Tibial artery (tissue), 4 donors: Measurements from ENCODE around the gene ADAM12.

Experiments used
- DNase-seq, 2 donors: peaks; one replicate each; pipeline ENCODE4 v3.0.0-alpha.2; 2019
- H3K27ac ChIP-seq, 2 donors: fragments of 200-600 bp; sonication (generic) in 1 of 2; 1 replicate in 1 of 2; 2 replicates in 1 of 2; pipeline ENCODE4 v1.5.1; 2018 to 2019; ENCODE audit warnings: mild to moderate bottlenecking in 1 of 2
- H3K27me3 ChIP-seq, 2 donors: fragments of 200-600 bp; sonication (generic) in 1 of 2; one replicate each; pipeline versions ENCODE4 v1.5.1 to v1.6.0; 2016 to 2019
- H3K36me3 ChIP-seq, 3 donors: fragments of 200-600 bp; sonication (generic) in 2 of 3; one replicate each; pipeline ENCODE4 v1.5.1; 2016 to 2019; ENCODE audit warnings: mild to moderate bottlenecking in 2 of 3
- H3K4me1 ChIP-seq, 4 donors: fragments of 200-600 bp; sonication (generic) in 2 of 4; 1 replicate in 3 of 4; 2 replicates in 1 of 4; pipeline ENCODE4 v1.5.1; 2016 to 2019
- H3K4me3 ChIP-seq, 2 donors: fragments of 200-600 bp; sonication (generic) in 1 of 2; 1 replicate in 1 of 2; 2 replicates in 1 of 2; pipeline ENCODE4 v1.5.1; 2018 to 2019; ENCODE audit warnings: mild to moderate bottlenecking in 2 of 2
- H3K9me3 ChIP-seq, 3 donors: fragments of 200-600 bp; sonication (generic) in 1 of 3; one replicate each; pipeline ENCODE4 v1.5.1; 2016 to 2019
- intact Hi-C: fragments of 100-400 bp; cut with DNase I; formaldehyde crosslinking; loops from one replicate; pipeline ENCODE4 v1.15.0; 2023; ENCODE audit warnings: low total_unique reads
- TF ChIP-seq, protein P1 (sequence below), 2 experiments: fragments of 200-600 bp in 1 of 2; fragments of 450-650 bp in 1 of 2; IDR thresholded peaks; one replicate each; pipeline ENCODE4 v1.5.1; 2017 to 2019; ENCODE audit warnings: antibody characterized with exemption in 2 of 2, mild to moderate bottlenecking in 1 of 2, moderate library complexity in 1 of 2

ADAM12 gene

DNA sequence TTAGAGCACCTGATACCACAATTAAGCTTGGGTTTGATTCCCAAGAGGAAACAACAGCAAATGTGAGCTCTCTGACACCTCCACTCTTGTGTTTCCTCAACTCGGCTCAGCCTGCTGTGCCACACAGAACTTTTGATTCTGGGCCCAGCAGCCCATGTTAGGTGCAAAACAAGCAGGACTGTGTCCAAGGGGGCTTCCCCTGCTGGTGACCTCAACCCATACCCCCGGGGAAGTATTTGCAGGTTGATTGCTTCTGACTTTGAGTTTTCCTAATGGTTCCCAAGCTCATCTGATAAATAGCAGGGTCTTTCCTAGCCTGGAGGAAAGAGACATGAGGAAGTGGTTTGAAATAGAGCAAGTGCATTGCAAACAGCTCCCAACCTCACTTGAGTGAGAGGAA lies 43.5 kb upstream of the ADAM12 start:
- H3K4me1 ChIP-seq: no peaks in the 10 kb centered on the region
- no peaks in the 10 kb centered on the region for H3K9me3 ChIP-seq
- H3K27me3 ChIP-seq: no peaks in the 10 kb centered on the region
- DNase-seq: no peak
- no peaks in the 10 kb centered on the region for H3K36me3 ChIP-seq
- H3K27ac ChIP-seq: no peak overlapping the region
- H3K4me3 ChIP-seq: no peak overlapping the region
- intact Hi-C loops: no loop called here
- TF ChIP-seq, protein P1, sequence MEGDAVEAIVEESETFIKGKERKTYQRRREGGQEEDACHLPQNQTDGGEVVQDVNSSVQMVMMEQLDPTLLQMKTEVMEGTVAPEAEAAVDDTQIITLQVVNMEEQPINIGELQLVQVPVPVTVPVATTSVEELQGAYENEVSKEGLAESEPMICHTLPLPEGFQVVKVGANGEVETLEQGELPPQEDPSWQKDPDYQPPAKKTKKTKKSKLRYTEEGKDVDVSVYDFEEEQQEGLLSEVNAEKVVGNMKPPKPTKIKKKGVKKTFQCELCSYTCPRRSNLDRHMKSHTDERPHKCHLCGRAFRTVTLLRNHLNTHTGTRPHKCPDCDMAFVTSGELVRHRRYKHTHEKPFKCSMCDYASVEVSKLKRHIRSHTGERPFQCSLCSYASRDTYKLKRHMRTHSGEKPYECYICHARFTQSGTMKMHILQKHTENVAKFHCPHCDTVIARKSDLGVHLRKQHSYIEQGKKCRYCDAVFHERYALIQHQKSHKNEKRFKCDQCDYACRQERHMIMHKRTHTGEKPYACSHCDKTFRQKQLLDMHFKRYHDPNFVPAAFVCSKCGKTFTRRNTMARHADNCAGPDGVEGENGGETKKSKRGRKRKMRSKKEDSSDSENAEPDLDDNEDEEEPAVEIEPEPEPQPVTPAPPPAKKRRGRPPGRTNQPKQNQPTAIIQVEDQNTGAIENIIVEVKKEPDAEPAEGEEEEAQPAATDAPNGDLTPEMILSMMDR (IDR thresholded peaks at IDR 0.05): no peak

DNA sequence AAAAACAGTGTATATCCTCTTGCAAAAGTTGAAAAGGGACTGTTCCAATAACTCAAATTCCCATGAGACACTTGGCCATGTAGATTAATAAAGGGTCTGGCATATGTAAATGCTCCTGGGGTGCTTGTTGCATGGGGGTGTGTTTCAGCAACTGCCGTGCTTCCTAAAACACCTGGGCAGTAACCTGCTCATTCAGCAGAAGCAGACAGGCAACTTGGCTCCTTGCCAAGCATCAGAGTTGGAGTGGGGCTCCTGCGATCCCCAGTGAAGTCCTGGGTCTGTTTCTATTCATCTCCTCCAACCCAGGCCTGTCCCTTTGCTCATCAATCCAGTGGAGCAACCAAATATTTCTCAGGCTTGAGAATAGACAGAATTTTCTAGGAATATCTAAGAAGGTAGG lies 42.2 kb upstream of the ADAM12 start:
- no peaks in the 10 kb centered on the region for H3K9me3 ChIP-seq
- H3K4me3 ChIP-seq: no peak overlapping the region
- intact Hi-C loops: no loop called here
- no peak overlapping the region for H3K27ac ChIP-seq
- no peaks in the 10 kb centered on the region for H3K36me3 ChIP-seq
- no peaks in the 10 kb centered on the region for H3K27me3 ChIP-seq
- no peak for DNase-seq
- no peaks in the 10 kb centered on the region for H3K4me1 ChIP-seq
- TF ChIP-seq, protein P1 (IDR thresholded peaks at IDR 0.05): no peak

DNA sequence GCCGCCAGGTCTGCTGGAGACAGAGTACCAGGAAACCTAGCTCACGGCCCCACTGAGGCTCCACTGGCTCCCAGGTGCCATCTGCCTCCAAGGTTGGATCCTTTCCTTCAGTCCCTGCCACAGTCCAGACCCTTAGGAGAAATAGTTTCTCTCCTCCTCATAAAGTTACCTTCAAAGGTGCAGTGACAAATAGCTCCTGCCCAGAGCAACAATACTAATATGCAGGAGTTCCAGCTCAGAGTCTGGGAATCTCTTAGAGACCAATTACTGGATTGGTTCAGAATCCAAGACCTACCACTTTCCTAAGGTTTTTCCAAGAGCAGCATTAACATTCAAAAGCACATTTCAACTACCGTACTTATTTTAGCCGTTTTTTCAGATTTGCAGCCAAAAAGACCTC lies 41.0 kb upstream of the ADAM12 start:
- intact Hi-C loops: no loop called here
- DNase-seq: no peak
- no peak overlapping the region for H3K27ac ChIP-seq
- TF ChIP-seq, protein P1 (IDR thresholded peaks at IDR 0.05): no peak
- H3K4me3 ChIP-seq: no peak overlapping the region
- peaks cover 0 to 2% (median 0%) of the 10 kb centered on the region in 3 donors for H3K36me3 ChIP-seq
- H3K4me1 ChIP-seq: no peaks in the 10 kb centered on the region
- H3K9me3 ChIP-seq: peaks cover 0 to 2% (median 0%) of the 10 kb centered on the region in 3 donors
- H3K27me3 ChIP-seq: no peaks in the 10 kb centered on the region

DNA sequence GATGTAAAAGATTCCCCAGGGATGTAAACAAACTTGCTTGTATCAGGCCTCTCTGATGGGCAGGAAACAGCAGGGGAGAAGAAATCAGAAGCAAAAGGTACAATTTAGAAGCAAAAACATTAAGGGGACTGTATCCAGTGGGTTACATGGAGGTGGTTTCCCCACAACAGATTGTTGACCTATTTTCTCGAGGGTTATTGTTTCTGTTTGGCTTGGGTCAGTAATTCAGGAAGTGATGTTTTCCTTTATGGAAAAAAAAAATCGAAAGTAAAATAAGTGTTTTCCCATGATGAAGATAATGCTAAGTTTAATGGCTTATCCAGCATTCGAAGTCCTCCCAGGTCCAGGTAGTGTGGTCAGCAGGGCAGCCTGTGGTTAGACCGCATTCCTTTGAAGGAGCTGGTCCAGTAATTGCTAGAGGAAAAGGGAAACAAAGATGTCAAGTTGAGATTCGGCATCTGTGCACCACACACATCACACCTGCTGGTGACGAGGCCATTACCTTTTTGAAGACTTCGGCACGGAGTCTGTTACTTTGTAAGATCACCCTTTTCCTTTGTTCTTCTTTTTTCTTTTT lies 37.3 kb upstream of the ADAM12 start:
- no peak for DNase-seq
- peaks cover 0 to 15% (median 8%) of the 10 kb centered on the region in 3 donors for H3K9me3 ChIP-seq
- TF ChIP-seq, protein P1 (IDR thresholded peaks at IDR 0.05): no peak
- H3K36me3 ChIP-seq: peaks cover 0 to 9% (median 0%) of the 10 kb centered on the region in 3 donors
- peaks cover 0 to 10% (median 4%) of the 10 kb centered on the region in 4 donors for H3K4me1 ChIP-seq
- H3K27ac ChIP-seq: no peak overlapping the region
- no peaks in the 10 kb centered on the region for H3K27me3 ChIP-seq
- no peak overlapping the region for H3K4me3 ChIP-seq
- intact Hi-C loops: no loop called here

DNA sequence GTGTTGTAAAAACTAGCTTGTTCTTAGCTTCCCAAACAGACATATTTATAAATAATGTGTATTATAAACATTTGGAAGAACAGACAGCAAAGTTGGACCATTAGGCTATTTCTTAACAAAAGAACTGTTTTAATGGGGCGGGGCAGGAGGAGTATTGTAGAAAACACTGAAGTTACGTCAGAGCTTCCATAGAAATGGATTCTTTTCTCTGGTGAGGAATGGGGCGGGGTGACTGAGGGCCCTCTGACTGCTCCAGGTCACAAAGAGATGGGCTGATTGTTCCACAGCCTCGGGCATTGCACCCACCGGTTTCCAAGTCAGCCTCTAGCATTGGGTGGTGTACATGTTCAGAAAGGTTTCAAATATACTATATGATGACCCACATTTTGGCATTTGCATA lies 36.8 kb upstream of the ADAM12 start:
- no peak for DNase-seq
- intact Hi-C loops: no loop called here
- no peak overlapping the region for H3K4me3 ChIP-seq

More for the DNA sequence above, 36.8 kb upstream of the ADAM12 start:
- Histone ChIP-seq H3K27me3 (no peaks in the 10 kb centered on the region), H3K4me1 (peaks cover 0 to 10% (median 4%) of the 10 kb centered on the region in 4 donors), H3K36me3 (peaks cover 0 to 9% (median 0%) of the 10 kb centered on the region in 3 donors), H3K27ac (no peak overlapping the region), H3K9me3 (peaks cover 0 to 15% (median 8%) of the 10 kb centered on the region in 3 donors)
- TF ChIP-seq, protein P1 (IDR thresholded peaks at IDR 0.05): no peak
